Cardiac muscle cell (in vitro differentiated cells and primary cell): Measurements from ENCODE around the gene ZNF254. TPM values are rescaled to one million over a fixed set of nuclear protein-coding genes. Genes with fewer than 3 reads are reported as not detected.

Experiments used
- DNase-seq, 2 donors: peaks; one replicate each; pipeline versions ENCODE4 v3.0.0 to v3.0.0-alpha.2; 2010 to 2017; ENCODE audit warnings: low read depth in 1 of 2, low spot score in 1 of 2
- H3K27ac ChIP-seq: fragments of 200-600 bp; sonication (generic); 2 replicates; pipeline ENCODE4 v1.5.1; 2016
- H3K27me3 ChIP-seq: fragments of 200-600 bp; sonication (generic); 2 replicates; pipeline ENCODE4 v1.6.0; 2016; ENCODE audit warnings: control low read depth
- H3K36me3 ChIP-seq: fragments of 200-600 bp; sonication (generic); 2 replicates; pipeline ENCODE4 v1.5.1; 2016; ENCODE audit warnings: control low read depth
- H3K4me1 ChIP-seq: fragments of 200-600 bp; sonication (generic); 2 replicates; pipeline ENCODE4 v1.8.1; 2017; ENCODE audit warnings: low read depth, mild to moderate bottlenecking, mixed run types
- H3K4me3 ChIP-seq: fragments of 200-600 bp; sonication (generic); 2 replicates; pipeline ENCODE4 v1.5.1; 2016; ENCODE audit warnings: mild to moderate bottlenecking
- H3K9me3 ChIP-seq: fragments of 200-600 bp; sonication (generic); 2 replicates; pipeline ENCODE4 v1.5.1; 2017; ENCODE audit warnings: low read depth, mild to moderate bottlenecking, control low read depth
- CTCF ChIP-seq: IDR thresholded peaks from 2 replicates; pipeline ENCODE4 v1.5.1; 2012; ENCODE audit warnings: low read depth, mild to moderate bottlenecking, low read length
- polyA plus RNA-seq: library from polyadenylated mRNA; unstranded; fragments of >200 nt; fragmentation: Nextera tagmentation; extraction: Ambion mirVana; gene quantifications from 2 replicates; pipeline ENCODE4 v1.2.1, GENCODE V29; 2016
- total RNA-seq: library from RNA; depleted of rRNA; stranded (reverse); fragments of >200 nt; gene quantifications from 2 replicates; pipeline ENCODE4 v1.2.3, GENCODE V29; 2016

Gene ZNF254
- total and polyA plus RNA-seq, 2 experiments from 2014 or later, result 12.5 to 24.8 TPM

GRCh38 chr19:24064175-24064574 is 22.8 kb upstream of the ZNF254 start:
- TF ChIP-seq CTCF, result no peak
- Histone ChIP-seq H3K9me3 (no peaks in the 10 kb centered on the region), H3K4me3 (no peak overlapping the region), H3K4me1 (no peaks in the 10 kb centered on the region), H3K27me3 (no peaks in the 10 kb centered on the region), H3K36me3 (peaks cover 12% of the 10 kb centered on the region), H3K27ac (no peak overlapping the region)
- DNase-seq, result no peak

GRCh38 chr19:24065243-24065642 is 21.7 kb upstream of the ZNF254 start:
- no peak for DNase-seq
- no peak for TF ChIP-seq CTCF

GRCh38 chr19:24065865-24066604 is 21.0 kb upstream of the ZNF254 start:
- Histone ChIP-seq H3K36me3 (peaks cover 7% of the 10 kb centered on the region), H3K27me3 (no peaks in the 10 kb centered on the region), H3K9me3 (no peaks in the 10 kb centered on the region), H3K4me3 (no peak overlapping the region), H3K27ac (no peak overlapping the region), H3K4me1 (no peaks in the 10 kb centered on the region)
- no peak for DNase-seq
- TF ChIP-seq CTCF, result no peak

More at GRCh38 chr19:24065243-24065642, 21.7 kb upstream of the ZNF254 start:
- H3K9me3 ChIP-seq, result no peaks in the 10 kb centered on the region
- H3K27ac ChIP-seq, result no peak overlapping the region
- peaks cover 9% of the 10 kb centered on the region for H3K36me3 ChIP-seq
- H3K4me3 ChIP-seq, result no peak overlapping the region
- no peaks in the 10 kb centered on the region for H3K4me1 ChIP-seq
- H3K27me3 ChIP-seq, result no peaks in the 10 kb centered on the region

GRCh38 chr19:24069905-24070657 is 16.9 kb upstream of the ZNF254 start:
- Histone ChIP-seq H3K4me1 (no peaks in the 10 kb centered on the region), H3K36me3 (peaks cover 16% of the 10 kb centered on the region), H3K4me3 (no peak overlapping the region), H3K27ac (no peak overlapping the region), H3K9me3 (no peaks in the 10 kb centered on the region), H3K27me3 (no peaks in the 10 kb centered on the region)
- no peak for TF ChIP-seq CTCF
- no peak for DNase-seq

- no peak for DNase-seq
- Histone ChIP-seq H3K4me1 (no peaks in the 10 kb centered on the region), H3K9me3 (no peaks in the 10 kb centered on the region), H3K27ac (no peak overlapping the region), H3K36me3 (peaks cover 13% of the 10 kb centered on the region), H3K27me3 (no peaks in the 10 kb centered on the region), H3K4me3 (no peak overlapping the region)
- TF ChIP-seq CTCF, result no peak
Measured at GRCh38 chr19:24071078-24071477, 15.9 kb upstream of the ZNF254 start.
